NCI-H524 treated with DMSO at 0.1 percent for 48 hours (cell line): ENCODE data around the gene ABHD11.
A peak's percentile ranks its signal among the peaks of the same experiment; 100 is the strongest.
"Not testable (repeated sequence)": the region's sequence is repeated elsewhere in the genome, so short reads cannot be mapped to it uniquely, and the experiment has no call there.

Experiments
- DNase-seq: peaks from one replicate; lab custom pipeline; 2025; lab: John Stamatoyannopoulos, UW

Gene ABHD11

GRCh38 chr7:73718905-73719805, 19.4 kb downstream of the ABHD11 start, which contains the start of gene STX1A:
Gene STX1A (minus strand): TSS chr7:73719669. CDS start chr7:73719631, 38 bp downstream.
- no peak for DNase-seq

GRCh38 chr7:73718438-73718881, 20.1 kb downstream of the ABHD11 start:
- no peak for DNase-seq

DNA sequence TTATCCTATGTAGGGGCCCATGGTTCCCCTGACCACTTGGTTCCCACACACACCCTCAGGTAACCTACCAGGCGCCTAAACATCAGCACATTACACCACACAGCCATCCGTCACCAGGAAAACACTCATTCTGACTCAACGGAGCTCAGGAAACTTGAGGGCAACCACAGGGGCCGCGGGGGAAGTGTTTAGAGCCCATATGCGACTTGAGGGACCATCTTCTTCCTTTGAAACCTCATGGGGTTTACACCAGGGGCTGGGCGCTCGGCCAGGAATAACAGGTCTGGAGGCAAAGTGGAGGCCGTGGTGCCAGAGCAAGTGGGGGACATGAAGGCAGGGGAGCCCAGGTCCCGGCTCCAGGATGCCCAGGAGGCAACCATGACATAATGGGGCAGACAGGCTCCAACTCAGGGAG, 20.6 kb downstream of the ABHD11 start:
- DNase-seq: no peak

- no peak for DNase-seq
These were observed 21.4 kb downstream of the ABHD11 start for GRCh38 chr7:73717025-73717807.

GRCh38 chr7:73716318-73716890, 22.2 kb downstream of the ABHD11 start:
- peak; percentile 61 for DNase-seq

DNA sequence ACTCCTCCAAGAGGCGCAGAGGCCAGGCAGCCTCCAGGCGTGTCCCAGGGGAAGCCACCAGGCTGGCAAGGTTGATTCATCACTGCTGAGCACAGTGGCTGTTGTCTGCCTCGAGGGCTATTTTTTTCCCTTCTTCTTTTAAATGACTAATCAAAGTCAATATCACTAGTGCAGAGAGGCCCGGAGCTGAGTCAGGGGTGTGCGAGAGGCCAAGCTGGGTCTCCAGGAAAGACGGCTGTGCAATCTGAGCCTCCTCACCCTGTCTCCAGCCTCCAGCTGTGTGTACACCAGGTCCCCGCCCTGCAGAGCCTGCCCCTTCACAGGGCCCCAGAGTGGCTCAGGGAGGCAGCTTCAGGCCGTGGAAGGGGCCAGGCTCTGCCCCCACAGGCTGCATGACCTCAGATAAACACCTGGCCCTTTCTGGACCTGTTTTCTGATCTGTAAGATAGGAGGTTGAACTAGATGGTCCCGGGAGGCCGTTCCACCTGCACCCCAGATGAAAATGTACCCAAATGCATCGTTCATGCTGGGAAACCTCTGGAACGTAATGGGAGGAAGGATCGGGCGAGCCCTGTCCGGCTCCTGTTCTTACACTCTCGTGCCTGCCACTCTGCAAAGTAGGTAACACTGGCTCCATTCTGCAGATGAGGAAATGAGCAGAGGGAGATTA, 22.8 kb downstream of the ABHD11 start:
- peak; percentile 6 for DNase-seq

DNA sequence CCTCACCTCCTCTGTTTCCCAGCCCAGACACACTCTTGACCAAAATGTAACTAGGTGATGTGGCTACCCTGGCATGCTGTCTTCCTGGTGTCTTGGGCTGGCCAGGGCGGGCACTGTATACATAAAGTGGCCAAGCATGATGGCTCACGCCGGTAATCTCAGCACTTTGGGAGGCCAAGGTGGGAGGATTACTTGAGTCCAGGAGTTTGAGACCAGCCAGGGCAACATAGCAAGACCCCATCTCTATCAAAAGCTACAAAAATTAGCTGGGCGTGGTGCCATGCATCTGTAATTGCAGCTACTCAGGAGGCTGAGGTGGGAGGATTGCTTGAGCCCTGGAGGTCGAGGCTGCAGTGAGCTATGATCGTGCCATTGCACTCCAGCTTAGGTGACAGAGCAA, 25.3 kb downstream of the ABHD11 start:
- DNase-seq: not testable (repeated sequence)

DNA sequence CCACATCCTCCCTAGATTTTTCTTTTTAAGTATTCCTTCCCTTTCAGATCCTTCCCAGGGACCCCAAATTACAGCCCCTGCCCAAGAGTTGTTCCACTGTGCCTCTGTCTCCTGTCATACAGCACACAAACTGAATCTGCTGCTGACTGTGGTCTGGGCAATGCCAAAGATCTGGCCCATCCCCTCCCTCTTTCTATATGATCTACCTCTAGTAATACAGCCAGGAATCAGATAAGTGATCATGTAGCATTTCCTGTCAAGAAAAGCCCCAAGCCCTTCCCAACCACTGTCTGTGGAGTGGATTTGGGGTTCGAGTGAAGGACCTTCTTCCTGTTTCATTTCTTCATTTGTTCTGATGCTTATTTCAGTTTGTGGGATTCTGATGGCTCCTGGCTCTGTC, 25.8 kb downstream of the ABHD11 start:
- DNase-seq: no peak

- no peak for DNase-seq
These were observed 29.5 kb downstream of the ABHD11 start for GRCh38 chr7:73708961-73709549.

- peak; percentile 67 for DNase-seq
These were observed 31.5 kb downstream of the ABHD11 start for GRCh38 chr7:73707045-73707631.

- no peak for DNase-seq
These were observed 32.2 kb downstream of the ABHD11 start for GRCh38 chr7:73706126-73707044.

DNA sequence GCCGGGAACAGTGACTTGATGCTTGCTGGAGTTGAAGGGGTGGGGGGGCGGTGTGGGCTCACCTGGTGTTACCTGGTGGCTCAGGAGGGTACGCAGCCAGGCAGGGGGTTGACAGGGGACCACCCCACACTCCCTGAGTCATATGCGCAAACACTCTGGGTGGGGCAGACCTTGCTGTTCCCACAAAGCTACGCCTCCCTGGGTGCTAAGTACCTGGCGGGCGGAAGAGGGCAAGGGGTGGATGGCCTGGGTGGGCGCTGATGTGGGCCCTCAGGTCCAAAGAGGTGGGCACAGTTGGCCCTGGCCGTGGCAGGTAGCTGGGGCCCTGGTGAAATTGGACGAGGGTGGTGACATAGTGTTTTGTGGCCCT, 33.1 kb downstream of the ABHD11 start:
- no peak for DNase-seq

GRCh38 chr7:73704640-73705550, 33.7 kb downstream of the ABHD11 start:
- DNase-seq: peak; percentile 77

DNA sequence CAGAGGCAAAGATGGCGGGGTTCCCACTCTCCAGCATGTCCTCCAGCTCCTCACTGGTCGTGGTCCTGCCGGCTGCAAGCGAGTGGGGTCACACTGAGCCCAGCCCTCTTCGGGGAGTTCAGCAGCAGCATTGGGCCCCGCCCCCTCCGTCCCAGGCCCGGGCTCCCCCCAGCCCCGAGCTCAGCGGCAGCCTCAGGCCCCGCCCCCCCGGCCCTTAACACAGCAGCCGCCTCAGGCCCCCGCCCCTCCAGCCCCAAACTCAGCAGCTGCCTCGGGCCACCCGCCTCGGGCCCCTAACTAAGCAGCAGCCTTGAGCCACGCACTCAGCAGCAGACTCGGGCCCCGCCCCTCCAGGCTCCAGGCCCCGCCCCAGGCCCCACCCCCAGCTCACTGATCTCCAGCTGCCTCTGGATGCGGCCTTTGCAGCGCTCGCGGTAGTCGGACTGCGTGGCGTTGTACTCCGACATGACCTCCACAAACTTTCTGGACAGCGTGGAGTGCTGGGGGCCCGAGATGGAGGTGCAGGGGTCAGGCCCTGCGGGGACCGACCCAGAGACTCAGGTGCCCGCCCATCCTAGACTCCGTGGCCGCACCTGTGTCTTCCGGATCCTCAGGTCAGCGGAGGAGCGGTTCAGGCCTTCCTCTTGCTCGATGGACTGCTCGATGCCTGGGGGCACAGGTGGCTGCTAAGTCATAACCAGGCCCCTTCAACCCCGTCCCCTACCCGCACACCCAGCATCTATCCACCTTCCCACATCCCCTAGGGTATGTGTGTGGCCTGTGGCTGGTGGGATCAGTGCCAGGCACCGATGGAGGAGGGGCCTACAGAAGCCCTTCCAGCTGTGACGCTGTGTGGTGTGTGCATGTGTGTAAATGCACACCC, 34.6 kb downstream of the ABHD11 start:
- DNase-seq: no peak

GRCh38 chr7:73703225-73703624, 35.4 kb downstream of the ABHD11 start:
- no peak for DNase-seq

DNA sequence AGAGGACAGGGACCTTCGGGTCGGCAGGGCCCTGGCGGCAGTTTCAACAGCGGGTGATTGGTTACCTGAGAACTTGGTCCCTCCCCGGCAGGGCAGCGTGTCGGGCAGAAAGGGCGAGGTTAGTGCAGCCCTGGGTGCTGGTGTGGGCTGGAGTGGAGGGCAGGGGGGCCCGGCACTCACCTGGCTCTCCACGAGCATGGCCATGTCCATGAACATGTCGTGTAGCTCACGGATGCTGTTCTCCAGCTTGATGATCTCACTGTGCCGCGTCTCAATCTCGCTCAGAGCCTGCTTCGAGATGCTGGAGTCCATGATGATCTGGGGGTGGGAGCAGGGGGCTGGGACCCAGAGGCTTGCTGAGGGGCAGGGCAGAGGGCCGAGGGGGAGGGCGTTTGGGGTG, 35.9 kb downstream of the ABHD11 start:
- no peak for DNase-seq

GRCh38 chr7:73702226-73702625, 36.4 kb downstream of the ABHD11 start:
- no peak for DNase-seq
